Measurements from ENCODE around the gene GLIS1.

- no peak for TF ChIP-seq CTCF (conservative IDR thresholded peaks at IDR 0.05; ENCODE audit: low read length)
- TF ChIP-seq EZH2phosphoT487 (IDR thresholded peaks at IDR 0.05; ENCODE audit: borderline replicate concordance): no peak
These were observed 34.7 kb downstream of the GLIS1 start for GRCh38 chr1:53704304-53704703.
